ENCODE data around the gene SUPT3H. TPM values are rescaled to one million over a fixed set of nuclear protein-coding genes. Genes with fewer than 3 reads are reported as not detected.

SUPT3H gene
- total RNA-seq, 1 donor from 2014 or later: 2.6 TPM

DNA sequence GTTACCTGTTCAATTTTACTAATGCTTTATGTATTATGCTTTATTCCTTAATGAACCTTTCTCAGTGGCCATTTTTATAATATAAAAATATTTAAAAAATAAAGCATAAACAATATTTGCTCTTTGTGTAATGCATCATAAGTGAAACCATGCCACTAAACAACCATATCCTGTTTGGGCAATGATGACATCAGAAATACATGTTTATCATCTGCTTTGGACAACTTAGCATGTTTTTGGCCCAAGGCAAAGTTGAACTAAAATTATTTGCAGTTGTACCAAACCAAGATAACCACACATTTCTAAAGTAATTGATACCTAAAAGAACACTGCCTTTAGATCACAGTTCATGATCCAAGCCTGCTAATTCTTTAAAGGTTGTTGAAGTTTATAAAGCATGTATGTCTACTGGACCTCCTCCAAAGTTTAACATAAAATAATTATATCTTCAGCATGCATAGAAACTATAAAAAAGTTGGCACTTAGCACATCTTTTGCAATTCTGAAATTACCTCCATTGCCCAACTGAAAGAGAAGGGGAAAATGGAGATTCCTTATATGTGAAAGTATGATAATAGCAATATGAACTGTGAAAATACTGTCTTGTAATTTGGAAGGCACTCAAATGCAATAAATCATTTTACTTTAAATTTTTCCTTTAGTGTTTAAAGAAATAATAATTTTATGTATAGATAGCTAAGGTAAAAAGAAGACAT lies 375.2 kb downstream of the SUPT3H start:
- Histone ChIP-seq H3K27me3 (ENCODE audit: low read depth) (no peaks in the 10 kb centered on the region), H3K9me3 (replicated peaks) (no peaks in the 10 kb centered on the region), H3K27ac (replicated peaks) (no peak overlapping the region), H3K4me3 (no peak overlapping the region), H3K4me1 (no peaks in the 10 kb centered on the region), H3K36me3 (no peaks in the 10 kb centered on the region)
- DNase-seq: no peak
- intact Hi-C loops (cut with micrococcal nuclease): no loop called here
- TF ChIP-seq, protein P1, sequence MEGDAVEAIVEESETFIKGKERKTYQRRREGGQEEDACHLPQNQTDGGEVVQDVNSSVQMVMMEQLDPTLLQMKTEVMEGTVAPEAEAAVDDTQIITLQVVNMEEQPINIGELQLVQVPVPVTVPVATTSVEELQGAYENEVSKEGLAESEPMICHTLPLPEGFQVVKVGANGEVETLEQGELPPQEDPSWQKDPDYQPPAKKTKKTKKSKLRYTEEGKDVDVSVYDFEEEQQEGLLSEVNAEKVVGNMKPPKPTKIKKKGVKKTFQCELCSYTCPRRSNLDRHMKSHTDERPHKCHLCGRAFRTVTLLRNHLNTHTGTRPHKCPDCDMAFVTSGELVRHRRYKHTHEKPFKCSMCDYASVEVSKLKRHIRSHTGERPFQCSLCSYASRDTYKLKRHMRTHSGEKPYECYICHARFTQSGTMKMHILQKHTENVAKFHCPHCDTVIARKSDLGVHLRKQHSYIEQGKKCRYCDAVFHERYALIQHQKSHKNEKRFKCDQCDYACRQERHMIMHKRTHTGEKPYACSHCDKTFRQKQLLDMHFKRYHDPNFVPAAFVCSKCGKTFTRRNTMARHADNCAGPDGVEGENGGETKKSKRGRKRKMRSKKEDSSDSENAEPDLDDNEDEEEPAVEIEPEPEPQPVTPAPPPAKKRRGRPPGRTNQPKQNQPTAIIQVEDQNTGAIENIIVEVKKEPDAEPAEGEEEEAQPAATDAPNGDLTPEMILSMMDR (IDR thresholded peaks at IDR 0.05; ENCODE audit: borderline replicate concordance): no peak

DNA sequence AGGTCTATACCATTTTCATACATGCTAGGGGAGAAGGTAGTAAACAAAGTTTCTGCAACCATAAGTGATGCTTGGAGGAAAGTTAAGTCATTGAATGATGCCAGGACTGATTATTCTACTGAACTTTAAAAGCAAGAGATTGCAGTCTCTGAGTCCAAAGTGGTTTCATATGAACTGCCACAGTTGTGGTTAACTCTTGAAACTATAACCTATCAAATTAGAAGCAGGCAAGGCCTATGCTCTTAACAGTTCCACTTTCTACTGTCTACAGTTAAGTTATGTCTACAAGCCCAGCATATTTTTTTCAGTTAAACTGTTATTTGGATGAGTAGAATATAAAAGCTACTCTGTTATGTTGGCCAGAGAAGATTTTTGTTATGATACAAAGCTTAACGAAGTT lies 376.1 kb downstream of the SUPT3H start:
- H3K27me3 ChIP-seq (ENCODE audit: low read depth): no peaks in the 10 kb centered on the region
- TF ChIP-seq, protein P1 (IDR thresholded peaks at IDR 0.05; ENCODE audit: borderline replicate concordance): no peak
- intact Hi-C loops (cut with micrococcal nuclease): no loop called here
- H3K36me3 ChIP-seq: no peaks in the 10 kb centered on the region
- no peaks in the 10 kb centered on the region for H3K9me3 ChIP-seq (replicated peaks)
- no peak overlapping the region for H3K4me3 ChIP-seq
- no peak for DNase-seq
- no peak overlapping the region for H3K27ac ChIP-seq (replicated peaks)
- H3K4me1 ChIP-seq: no peaks in the 10 kb centered on the region

DNA sequence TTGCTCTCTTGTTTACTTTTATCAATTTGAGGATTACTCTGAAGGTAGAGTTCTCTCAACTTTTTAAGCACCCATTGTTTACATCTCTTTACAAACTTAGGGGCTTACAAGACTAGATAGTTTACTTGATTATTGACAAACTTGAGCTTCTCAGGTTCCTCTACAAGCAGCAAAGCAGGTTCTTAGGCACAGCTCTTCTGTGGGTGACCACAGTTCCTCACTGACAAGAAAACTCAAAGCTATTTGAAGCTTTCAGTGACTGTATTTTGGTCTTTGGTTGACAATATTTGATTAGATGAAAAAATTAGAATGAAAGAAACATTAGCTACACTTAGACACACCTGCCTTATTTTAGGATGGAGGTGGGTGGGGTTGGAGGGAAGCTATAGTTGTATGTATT lies 376.9 kb downstream of the SUPT3H start:
- Histone ChIP-seq H3K4me1 (no peaks in the 10 kb centered on the region), H3K36me3 (no peaks in the 10 kb centered on the region), H3K4me3 (no peak overlapping the region), H3K9me3 (replicated peaks) (no peaks in the 10 kb centered on the region), H3K27me3 (ENCODE audit: low read depth) (no peaks in the 10 kb centered on the region), H3K27ac (replicated peaks) (no peak overlapping the region)
- TF ChIP-seq, protein P1 (IDR thresholded peaks at IDR 0.05; ENCODE audit: borderline replicate concordance): no peak
- no peak for DNase-seq
- intact Hi-C loops (cut with micrococcal nuclease): no loop called here

DNA sequence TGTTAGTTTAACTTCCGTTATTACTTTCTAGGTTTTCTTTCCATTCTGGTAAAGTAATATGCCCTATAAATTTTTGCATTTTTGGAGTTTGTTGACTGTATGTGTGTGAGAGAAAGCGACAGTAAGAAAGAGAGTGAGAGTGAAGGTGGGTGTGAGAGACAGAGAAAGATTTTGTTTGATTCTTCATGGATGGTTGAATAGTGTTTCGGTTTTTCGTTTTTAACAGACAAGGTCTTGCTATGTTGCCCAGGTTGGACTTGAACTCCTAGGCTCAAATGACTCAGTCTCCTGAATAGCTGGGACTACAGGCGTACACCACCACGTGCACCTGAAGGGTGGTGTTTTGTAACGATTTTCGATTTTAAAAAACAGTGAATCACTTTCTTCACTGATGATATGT lies 378.7 kb downstream of the SUPT3H start:
- H3K36me3 ChIP-seq: no peaks in the 10 kb centered on the region
- no peaks in the 10 kb centered on the region for H3K4me1 ChIP-seq
- DNase-seq: no peak
- no peaks in the 10 kb centered on the region for H3K9me3 ChIP-seq (replicated peaks)
- intact Hi-C loops (cut with micrococcal nuclease): no loop called here
- TF ChIP-seq, protein P1 (IDR thresholded peaks at IDR 0.05; ENCODE audit: borderline replicate concordance): no peak
- no peak overlapping the region for H3K27ac ChIP-seq (replicated peaks)
- H3K27me3 ChIP-seq (ENCODE audit: low read depth): no peaks in the 10 kb centered on the region
- no peak overlapping the region for H3K4me3 ChIP-seq

DNA sequence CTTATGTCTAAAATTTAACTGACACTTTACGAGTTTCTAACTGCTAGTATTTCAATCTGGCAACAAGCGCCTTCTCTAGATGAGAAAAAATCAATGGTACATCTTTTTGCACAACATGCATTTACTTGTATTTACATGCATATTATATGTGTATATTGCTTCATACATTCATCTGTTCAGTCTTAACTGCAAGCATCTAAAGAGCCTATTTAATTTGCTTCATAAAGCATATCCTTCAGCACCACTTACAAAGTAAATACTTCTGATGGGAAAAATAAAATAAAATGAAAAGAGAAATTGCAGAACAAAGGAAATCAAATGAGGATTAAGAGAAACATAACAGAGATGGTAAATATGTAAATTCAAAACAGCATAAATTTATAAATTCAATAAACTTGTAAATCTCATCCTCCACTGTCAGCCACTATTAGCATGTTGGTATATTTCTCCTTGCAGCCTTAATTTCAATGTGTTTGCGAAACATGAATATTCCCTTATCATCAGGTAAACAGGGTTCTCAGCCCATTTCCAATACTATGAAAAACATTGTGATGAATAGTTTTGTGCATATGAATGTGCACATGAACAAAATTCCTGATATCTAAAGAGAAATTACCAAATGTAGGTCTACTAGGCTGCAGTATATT lies 382.1 kb downstream of the SUPT3H start:
- H3K4me3 ChIP-seq: no peak overlapping the region
- no peaks in the 10 kb centered on the region for H3K27me3 ChIP-seq (ENCODE audit: low read depth)
- TF ChIP-seq, protein P1 (IDR thresholded peaks at IDR 0.05; ENCODE audit: borderline replicate concordance): no peak
- intact Hi-C loops (cut with micrococcal nuclease): no loop called here
- H3K9me3 ChIP-seq (replicated peaks): no peaks in the 10 kb centered on the region
- H3K27ac ChIP-seq (replicated peaks): no peak overlapping the region
- no peaks in the 10 kb centered on the region for H3K4me1 ChIP-seq
- no peak for DNase-seq
- H3K36me3 ChIP-seq: no peaks in the 10 kb centered on the region
